Panc1 (cell line): ENCODE measurements around the gene EDN3.

Experiments
- POLR2AphosphoS5 ChIP-seq: IDR thresholded peaks from 2 replicates; pipeline ENCODE4 v1.6.1; 2012; ENCODE audit warnings: mild to moderate bottlenecking, low read depth, low read length, moderate library complexity
- TF ChIP-seq, protein P1 (sequence below): fragments of 450-650 bp; IDR thresholded peaks from 2 replicates; pipeline ENCODE4 v1.5.1; 2017; ENCODE audit warnings: mild to moderate bottlenecking

DNA sequence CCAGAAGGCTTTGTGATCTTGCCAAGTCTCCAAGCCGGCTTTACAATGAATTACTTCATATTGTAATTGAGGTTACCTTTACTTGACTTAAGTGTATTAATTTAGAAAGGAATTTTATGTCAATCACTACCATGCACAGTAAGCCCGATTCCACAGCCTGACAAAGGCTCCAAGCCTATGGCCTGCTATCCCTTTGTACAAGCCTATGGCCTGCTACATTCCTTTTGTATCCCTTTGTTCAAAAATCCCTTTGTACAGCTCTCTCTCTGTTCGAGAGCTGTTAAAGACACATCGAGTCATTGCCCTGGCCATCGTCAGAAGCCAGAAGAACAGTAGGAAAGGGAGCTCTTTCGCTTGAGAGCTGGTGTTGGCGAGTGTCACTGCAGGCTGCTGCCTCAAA, 2.7 kb upstream of the EDN3 start:
- TF ChIP-seq, protein P1, sequence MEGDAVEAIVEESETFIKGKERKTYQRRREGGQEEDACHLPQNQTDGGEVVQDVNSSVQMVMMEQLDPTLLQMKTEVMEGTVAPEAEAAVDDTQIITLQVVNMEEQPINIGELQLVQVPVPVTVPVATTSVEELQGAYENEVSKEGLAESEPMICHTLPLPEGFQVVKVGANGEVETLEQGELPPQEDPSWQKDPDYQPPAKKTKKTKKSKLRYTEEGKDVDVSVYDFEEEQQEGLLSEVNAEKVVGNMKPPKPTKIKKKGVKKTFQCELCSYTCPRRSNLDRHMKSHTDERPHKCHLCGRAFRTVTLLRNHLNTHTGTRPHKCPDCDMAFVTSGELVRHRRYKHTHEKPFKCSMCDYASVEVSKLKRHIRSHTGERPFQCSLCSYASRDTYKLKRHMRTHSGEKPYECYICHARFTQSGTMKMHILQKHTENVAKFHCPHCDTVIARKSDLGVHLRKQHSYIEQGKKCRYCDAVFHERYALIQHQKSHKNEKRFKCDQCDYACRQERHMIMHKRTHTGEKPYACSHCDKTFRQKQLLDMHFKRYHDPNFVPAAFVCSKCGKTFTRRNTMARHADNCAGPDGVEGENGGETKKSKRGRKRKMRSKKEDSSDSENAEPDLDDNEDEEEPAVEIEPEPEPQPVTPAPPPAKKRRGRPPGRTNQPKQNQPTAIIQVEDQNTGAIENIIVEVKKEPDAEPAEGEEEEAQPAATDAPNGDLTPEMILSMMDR: no peak
- TF ChIP-seq POLR2AphosphoS5: no peak
